HG03354 (cell line): ENCODE measurements around the gene DUSP18.
A peak's percentile ranks its signal among the peaks of the same experiment; 100 is the strongest.
"Not testable (repeated sequence)": the region's sequence is repeated elsewhere in the genome, so short reads cannot be mapped to it uniquely, and the experiment has no call there.

ENCODE experiments used
- ATAC-seq: cut with Tn5 transposase; IDR thresholded peaks from one replicate; pipeline ENCODE4 v1.9.1; 2021; ENCODE audit warnings: mild to moderate bottlenecking; ENCODE audit not compliant: unreplicated experiment, poor library complexity, severe bottlenecking

DUSP18 gene

GRCh38 chr22:30646518-30647160, 21.0 kb downstream of the DUSP18 start:
- ATAC-seq = no peak

DNA sequence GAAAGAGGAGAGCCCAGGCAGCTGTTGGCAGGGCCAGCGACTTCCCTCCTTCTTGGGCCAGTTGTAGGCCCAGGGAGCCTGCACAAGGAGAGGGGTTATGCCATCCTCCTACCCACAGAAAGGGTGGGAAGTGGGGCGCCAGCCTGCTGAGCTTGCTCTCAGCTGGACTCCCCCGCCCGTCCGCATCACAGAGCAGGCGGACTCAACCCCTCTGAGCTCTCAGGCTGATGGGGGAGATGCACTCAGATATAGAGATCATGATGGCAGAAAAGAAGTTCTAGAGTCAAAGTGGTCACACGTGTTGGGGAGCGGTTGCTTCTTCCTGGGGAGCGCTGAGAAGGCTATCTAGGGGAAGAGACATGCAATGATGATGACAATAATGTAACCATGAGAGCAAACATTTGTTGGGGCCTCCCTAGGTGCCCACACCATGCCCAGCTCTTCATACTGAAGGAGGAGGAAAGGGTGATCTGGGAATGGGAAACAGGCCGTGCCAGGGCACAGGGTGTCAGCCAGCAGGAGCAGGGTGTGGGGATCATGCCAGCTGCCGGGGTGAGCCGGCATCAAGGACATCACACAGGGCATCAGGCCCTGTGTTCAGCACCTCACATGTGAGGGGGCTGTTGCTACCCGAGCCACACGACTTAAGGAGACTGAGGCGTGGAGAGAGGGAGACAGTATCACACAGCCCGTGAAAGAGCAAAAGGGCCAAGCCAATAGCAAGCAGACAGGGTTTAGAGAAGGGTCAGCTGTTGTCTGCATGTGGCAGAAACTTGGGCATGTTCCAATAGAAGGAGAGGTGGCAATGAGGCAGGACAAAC, 24.4 kb downstream of the DUSP18 start:
- no peak for ATAC-seq

DNA sequence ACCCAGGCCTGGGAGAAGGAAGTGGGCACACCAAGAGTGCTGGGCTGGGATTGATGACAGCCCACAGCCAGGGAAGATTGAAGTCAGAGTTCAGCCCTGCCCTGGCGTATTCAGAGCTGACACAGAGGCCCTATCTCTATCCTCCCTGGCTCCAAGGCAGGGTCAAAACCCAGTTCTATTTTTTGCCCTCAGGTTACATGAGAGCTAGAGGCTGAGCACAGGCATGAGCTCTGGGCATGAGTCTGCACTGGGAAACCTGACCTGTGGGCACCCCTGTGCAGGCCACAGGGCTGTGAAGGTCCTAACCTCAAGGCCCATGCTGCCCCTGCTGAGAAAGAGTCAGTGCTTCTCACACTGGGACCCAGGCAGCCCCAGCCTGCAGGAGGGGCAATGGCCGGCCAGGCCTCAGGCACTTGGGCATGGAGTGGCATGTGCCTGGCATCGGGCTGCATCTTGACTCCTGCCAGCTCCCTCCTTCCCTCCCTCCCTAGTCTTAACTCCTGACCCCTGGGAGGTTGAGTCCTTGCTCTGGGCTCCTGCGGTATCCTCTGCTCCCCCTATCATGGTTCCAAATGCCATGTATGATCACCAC, 26.7 kb downstream of the DUSP18 start:
- ATAC-seq = no peak

DNA sequence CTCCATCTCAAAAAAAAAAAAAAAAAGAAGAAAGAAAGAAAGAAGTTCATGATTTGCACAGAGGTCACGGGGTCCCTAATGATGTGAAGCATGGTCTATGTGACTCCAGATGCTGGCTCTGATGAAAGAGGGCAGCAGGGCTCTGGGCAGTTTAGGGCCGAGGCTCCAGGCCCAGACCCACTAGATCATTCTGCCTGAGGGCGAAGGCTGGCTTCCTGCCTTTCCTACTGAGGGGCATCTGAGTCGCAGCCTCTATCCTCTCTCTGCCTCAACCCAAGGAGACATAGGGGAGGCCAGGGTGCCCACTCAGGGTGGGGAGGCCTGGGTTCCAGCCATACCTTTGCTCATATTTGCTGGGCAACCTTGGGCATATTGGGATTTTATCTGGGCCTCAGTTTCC, 27.3 kb downstream of the DUSP18 start:
- no peak for ATAC-seq

DNA sequence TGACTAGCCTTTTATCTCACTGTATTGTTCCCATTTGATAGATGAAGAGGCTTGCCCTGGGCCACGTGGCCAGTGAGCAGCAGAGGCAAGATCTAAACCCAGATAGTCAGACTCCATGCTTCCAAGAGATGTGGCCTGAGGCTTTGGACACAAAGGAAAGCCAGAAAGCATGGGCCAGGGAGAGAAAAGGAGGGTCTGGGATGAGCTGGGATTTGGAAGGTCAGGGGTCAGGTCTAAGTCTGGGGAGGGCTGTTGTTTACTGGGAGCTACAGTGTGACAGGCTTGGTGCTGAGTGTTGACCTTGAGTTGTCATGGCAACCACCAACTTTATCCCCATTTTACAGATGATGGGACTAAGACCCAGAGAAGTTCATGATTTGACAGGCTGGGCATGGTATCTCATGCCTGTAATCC, 30.0 kb downstream of the DUSP18 start:
- no peak for ATAC-seq

DNA sequence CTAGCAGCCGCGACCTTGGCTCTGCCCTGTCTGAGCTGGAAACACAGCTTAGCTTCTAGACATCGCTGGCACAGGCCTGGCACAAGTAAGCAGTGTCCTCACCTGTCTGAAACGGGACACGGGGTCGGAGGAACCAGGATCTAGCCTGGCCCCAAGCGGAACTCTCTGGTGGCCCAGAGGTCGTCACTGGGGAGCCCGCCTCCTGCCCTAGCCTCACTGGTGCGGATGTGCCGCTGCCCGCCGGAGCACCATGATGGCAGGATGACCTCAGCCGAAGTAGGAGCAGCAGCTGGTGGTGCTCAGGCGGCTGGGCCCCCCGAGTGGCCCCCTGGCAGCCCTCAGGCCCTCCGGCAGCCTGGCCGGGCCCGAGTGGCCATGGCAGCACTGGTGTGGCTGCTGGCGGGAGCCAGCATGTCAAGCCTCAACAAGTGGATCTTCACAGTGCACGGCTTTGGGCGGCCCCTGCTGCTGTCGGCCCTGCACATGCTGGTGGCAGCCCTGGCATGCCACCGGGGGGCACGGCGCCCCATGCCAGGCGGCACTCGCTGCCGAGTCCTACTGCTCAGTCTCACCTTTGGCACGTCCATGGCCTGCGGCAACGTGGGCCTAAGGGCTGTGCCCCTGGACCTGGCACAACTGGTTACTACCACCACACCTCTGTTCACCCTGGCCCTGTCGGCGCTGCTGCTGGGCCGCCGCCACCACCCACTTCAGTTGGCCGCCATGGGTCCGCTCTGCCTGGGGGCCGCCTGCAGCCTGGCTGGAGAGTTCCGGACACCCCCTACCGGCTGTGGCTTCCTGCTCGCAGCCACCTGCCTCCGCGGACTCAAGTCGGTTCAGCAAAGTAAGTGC, 31.2 kb downstream of the DUSP18 start:
- no peak for ATAC-seq

GRCh38 chr22:30635273-30636225, 32.1 kb downstream of the DUSP18 start, which contains the start of gene SLC35E4:
Gene SLC35E4 (plus strand): TSS chr22:30635781. CDS start chr22:30636451, 670 bp downstream.
- peak; percentile 66 for ATAC-seq

DNA sequence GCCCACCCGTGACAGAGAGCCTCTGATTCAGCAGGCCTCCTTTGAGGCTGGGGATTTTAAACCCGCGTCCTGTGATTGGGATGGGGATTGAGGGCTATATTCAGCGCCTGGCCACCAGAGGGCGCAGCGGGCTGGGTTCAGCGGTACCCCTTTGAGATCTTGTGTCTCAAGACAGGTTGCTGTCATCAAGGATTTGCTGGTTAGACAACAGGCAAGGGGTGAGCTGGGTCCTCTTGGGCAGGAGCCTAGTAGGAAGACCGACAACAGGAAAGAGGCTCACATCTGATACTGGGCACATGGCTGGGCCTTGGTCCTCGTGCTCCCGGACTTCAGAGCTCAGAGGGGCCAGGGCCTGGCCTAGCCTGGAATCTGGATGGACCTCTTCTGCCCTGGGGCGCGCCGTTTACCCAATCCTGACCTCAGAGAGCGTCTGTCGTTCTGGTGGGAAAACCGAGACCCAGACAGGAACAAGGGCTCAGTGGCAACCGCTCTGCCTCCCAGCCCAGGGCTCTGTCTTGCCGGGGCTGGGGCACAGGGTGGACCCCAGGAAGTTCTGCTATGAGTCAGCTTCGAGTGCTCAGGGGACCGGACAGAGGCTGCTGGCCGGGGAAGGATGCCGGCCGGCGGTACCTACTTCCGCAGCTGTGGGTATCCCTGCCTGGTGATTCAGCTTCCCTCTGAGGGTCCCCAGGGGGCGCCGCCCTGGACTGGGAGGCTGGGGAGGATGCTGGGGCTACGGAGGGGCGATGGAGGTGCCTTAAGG, 33.0 kb downstream of the DUSP18 start:
- ATAC-seq = peak; percentile 55

DNA sequence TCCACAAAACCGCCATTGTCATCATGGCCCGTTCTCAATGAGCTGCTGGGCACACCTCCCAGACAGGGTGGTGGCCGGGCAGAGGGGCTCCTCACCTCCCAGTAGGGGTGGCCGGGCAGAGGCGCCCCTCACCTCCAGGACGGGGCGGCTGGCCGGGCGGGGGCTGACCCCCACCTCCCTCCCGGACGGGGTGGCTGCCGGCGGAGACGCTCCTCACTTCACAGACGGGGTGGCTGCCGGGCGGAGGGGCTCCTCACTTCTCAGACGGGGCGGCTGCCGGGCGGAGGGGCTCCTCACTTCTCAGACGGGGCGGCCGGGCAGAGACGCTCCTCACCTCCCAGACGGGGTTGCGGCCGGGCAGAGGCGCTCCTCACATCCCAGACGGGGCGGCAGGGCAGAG, 36.2 kb downstream of the DUSP18 start:
- not testable (repeated sequence) for ATAC-seq

GRCh38 chr22:30628491-30628890, 39.2 kb downstream of the DUSP18 start:
- ATAC-seq = no peak

GRCh38 chr22:30627471-30627870, 40.2 kb downstream of the DUSP18 start:
- no peak for ATAC-seq

- no peak for ATAC-seq
Measured at GRCh38 chr22:30626413-30626812, 41.3 kb downstream of the DUSP18 start.

DNA sequence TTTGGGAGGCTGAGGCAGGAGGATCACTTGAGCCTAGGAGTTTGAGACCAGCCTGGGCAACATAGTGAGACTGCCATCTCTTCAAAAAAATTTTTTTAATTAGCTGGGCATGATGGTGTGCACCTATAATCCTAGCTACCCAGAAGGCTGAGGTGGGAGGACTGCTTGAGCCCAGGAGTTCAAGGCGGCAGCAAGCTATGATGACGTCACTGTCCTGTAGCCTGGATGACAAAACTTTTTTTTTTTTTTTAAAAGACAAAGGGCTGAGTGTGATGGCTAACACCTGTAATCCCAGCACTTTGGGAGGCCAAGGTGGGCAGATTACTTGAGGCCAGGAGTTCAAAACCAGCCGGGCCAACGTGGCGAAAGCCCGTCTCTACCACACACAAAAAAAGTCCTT, 47.8 kb downstream of the DUSP18 start:
- ATAC-seq = not testable (repeated sequence)

DNA sequence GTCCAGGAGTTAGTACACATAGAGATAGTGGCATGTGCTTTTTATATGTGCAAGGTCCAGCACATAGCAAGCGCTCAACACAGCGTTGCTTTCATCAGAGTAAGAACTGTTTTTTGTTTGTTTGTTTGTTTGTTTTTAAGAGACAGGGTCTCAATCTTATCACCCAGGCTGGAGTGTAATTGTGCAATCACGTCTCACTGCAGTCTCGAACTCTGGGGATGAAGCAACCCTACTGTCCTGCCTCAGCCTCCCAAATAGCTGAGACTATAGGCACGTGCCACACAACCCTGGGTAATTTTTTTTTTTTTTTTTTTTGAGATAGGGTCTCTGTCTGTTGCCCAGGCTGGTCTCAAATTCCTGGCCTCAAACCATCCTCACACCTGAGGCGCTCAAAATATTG, 49.9 kb downstream of the DUSP18 start:
- no peak for ATAC-seq

DNA sequence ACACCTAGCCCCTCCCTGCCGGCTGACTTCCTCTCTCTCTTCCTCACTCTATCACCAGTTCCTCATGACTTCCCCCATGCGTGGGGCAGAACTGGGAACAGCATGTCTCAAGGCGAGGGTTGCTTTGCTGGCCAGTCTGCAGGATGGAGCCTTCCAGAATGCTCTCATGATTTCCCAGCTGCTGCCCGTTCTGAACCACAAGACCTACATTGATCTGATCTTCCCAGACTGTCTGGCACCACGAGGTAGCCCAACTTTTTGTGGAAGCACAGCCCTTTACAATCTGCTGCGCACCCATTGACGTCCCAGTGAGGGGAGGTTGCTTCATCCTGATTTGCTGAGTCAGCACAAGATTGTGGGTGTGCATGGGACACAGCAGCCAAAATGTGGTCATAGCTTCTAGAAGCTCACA, 52.1 kb downstream of the DUSP18 start:
- ATAC-seq = no peak

DNA sequence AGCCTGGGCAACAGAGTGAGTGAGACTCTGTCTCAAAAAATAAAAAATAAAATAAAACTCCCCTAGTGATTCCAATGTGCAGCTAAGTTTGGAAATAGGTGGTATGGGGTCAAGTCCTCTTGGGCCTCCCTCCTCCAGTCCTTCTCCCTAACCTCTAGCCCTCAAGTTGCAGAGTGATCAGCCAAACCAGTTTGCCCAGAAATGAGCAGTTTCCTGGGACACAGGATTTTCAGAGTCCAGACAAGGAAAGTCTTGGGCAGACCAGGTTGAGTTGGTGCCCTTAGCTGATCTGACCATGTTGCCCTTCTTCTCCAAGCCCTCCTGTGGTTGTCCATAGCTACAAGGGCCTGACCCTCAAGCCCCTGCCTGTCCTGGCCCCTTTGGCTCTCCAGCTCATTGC, 52.8 kb downstream of the DUSP18 start:
- no peak for ATAC-seq

DNA sequence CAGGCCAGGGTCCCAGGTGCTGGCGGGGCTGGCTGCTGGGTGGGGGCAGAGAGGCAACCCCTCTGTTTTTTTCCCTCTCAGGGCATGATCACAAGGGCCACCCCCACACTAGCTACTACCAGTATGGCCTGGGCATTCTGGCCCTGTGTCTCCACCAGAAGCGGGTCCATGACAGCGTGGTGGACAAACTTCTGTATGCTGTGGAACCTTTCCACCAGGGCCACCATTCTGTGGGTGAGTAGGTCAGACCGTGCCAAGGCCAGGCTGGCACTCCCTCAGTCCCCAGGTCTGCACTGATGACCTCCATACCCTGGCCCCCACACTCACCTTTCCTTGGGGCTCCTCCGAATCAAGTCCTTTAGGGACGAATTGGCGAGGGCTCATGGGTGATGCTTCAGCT, 53.4 kb downstream of the DUSP18 start:
- ATAC-seq = no peak

DNA sequence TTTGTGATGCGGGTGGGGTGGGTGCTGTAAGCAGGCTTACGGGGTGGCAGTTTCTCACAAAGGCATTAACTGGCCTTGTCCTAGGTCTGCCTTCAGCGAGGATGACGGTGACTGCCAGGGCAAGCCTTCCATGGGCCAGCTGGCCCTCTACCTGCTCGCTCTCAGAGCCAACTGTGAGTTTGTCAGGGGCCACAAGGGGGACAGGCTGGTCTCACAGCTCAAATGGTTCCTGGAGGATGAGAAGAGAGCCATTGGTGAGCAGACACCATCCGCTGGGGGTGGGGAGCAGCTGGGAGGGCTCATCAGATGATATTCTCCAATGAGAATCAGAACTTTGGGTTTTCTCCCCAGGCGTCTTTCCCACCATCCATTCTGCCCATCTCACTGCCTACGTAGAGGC, 54.9 kb downstream of the DUSP18 start:
- ATAC-seq = no peak
